GM12878 (cell line): ENCODE measurements around the gene HAND2. TPM values are rescaled to one million over a fixed set of nuclear protein-coding genes. Genes with fewer than 3 reads are reported as not detected.

Experiments used
- ATAC-seq: fragments of 200-7000 bp; cut with Tn5 transposase; 3 replicates; pipeline ENCODE4 v1.9.1; 2020; ENCODE audit warnings: mild to moderate bottlenecking, moderate library complexity
- BruUV-seq: library from RNA; stranded (reverse); fragments of 400-500 nt; replicated peaks from 2 replicates; lab custom pipeline; 2021; lab: Mats Ljungman, UMichigan
- CTCF ChIA-PET: fragments of 300-600 bp; sonication (Branson Sonifier 250); formaldehyde crosslinking; extraction: SDS; loops from one replicate; lab custom pipeline; 2021; ENCODE audit warnings: inconsistent platforms; lab: Yijun Ruan, JAX
- POLR2A ChIA-PET: fragments of 350-600 bp; formaldehyde crosslinking; extraction: SDS; loops from one replicate; lab custom pipeline; 2021; ENCODE audit warnings: inconsistent platforms; lab: Charles Lee
- RAD21 ChIA-PET: fragments of 300-600 bp; sonication (Branson Sonifier 250); formaldehyde crosslinking; loops from one replicate; lab custom pipeline; 2023; ENCODE audit warnings: antibody characterized with exemption; ENCODE audit not compliant: unreplicated experiment; lab: Charles Lee
- SMC1A ChIA-PET: fragments of 300-600 bp; sonication (Branson Sonifier 250); formaldehyde crosslinking; loops from one replicate; lab custom pipeline; 2023; ENCODE audit not compliant: unreplicated experiment, uncharacterized antibody; lab: Charles Lee
- DNase-seq: peaks from one replicate; pipeline ENCODE4 v3.0.0-alpha.2; 2011; ENCODE audit warnings: low read depth, low spot score
- FAIRE-seq: peaks from 3 replicates; lab custom pipeline; 2011; peaks lifted over from hg19 to GRCh38; lab: Jason Lieb, UNC
- H2AFZ ChIP-seq: 2 replicates; pipeline ENCODE4 v1.6.0; 2011; ENCODE audit warnings: low read depth, low read length, control low read depth; ENCODE audit not compliant: control insufficient read depth
- H3K27ac ChIP-seq: 2 replicates; pipeline ENCODE4 v1.5.1; 2011; ENCODE audit warnings: control low read depth; ENCODE audit not compliant: control insufficient read depth, insufficient read depth
- H3K27me3 ChIP-seq, 2 experiments: replicated peaks in 1 of 2; 2 replicates each; pipeline versions ENCODE4 v1.6.0 to v1.6.1; 2011; ENCODE audit warnings: low read length in 1 of 2; ENCODE audit not compliant: control insufficient read depth in 2 of 2, insufficient read depth in 2 of 2
- H3K36me3 ChIP-seq, 2 experiments: 2 replicates each; pipeline ENCODE4 v1.5.1; 2011; ENCODE audit warnings: low read length in 1 of 2; ENCODE audit not compliant: control insufficient read depth in 2 of 2, insufficient read depth in 2 of 2
- H3K4me1 ChIP-seq: 2 replicates; pipeline ENCODE4 v1.6.1; 2011; ENCODE audit warnings: mild to moderate bottlenecking, low read length, moderate library complexity, mixed read lengths; ENCODE audit not compliant: control insufficient read depth, insufficient read depth
- H3K4me2 ChIP-seq: 2 replicates; pipeline ENCODE4 v1.6.0; 2011; ENCODE audit warnings: control low read depth; ENCODE audit not compliant: control insufficient read depth, insufficient read depth
- H3K4me3 ChIP-seq: fragments of 200-600 bp; sonication (generic); 2 replicates; pipeline ENCODE4 v1.5.1; 2016
- H3K79me2 ChIP-seq: 2 replicates; pipeline ENCODE4 v1.6.0; 2011; ENCODE audit warnings: low read length; ENCODE audit not compliant: control insufficient read depth, insufficient read depth
- H3K9ac ChIP-seq: 2 replicates; pipeline ENCODE4 v1.8.0; 2011; ENCODE audit warnings: low read length, control low read depth, mixed read lengths; ENCODE audit not compliant: control insufficient read depth, insufficient read depth
- H3K9me3 ChIP-seq: replicated peaks from 3 replicates; pipeline ENCODE4 v1.5.1; 2011; ENCODE audit warnings: mild to moderate bottlenecking, low read length; ENCODE audit not compliant: control insufficient read depth, insufficient read depth
- H4K20me1 ChIP-seq: 2 replicates; pipeline ENCODE4 v1.6.0; 2011; ENCODE audit not compliant: control insufficient read depth, insufficient read depth
- ATF7 ChIP-seq: fragments of 450-650 bp; IDR thresholded peaks from 2 replicates; pipeline ENCODE4 v1.6.1; 2016; ENCODE audit warnings: low read depth, mild to moderate bottlenecking
- CREM ChIP-seq: IDR thresholded peaks from 2 replicates; pipeline ENCODE4 v1.6.1; 2014; ENCODE audit warnings: antibody characterized with exemption, low read depth
- DPF2 ChIP-seq: fragments of 450-650 bp; IDR thresholded peaks from 2 replicates; pipeline ENCODE4 v1.6.1; 2017; ENCODE audit warnings: mild to moderate bottlenecking
- FOXK2 ChIP-seq: fragments of 450-650 bp; IDR thresholded peaks from 2 replicates; pipeline ENCODE4 v1.6.1; 2017; ENCODE audit warnings: mild to moderate bottlenecking, moderate library complexity
- IRF5 ChIP-seq: fragments of 450-650 bp; IDR thresholded peaks from 2 replicates; pipeline ENCODE4 v1.6.1; 2017; ENCODE audit warnings: borderline replicate concordance
- NFYA ChIP-seq: IDR thresholded peaks from 2 replicates; pipeline ENCODE4 v1.6.1; 2011; ENCODE audit warnings: low read depth, mild to moderate bottlenecking, low read length, improper control_type of control experiment, borderline replicate concordance
- POLR2A ChIP-seq: IDR thresholded peaks from 2 replicates; pipeline ENCODE4 v1.6.1; 2011; ENCODE audit warnings: low read depth, mild to moderate bottlenecking, low read length
- RB1 ChIP-seq: fragments of 450-650 bp; formaldehyde crosslinking; IDR thresholded peaks from 2 replicates; pipeline ENCODE4 v1.6.1; 2017; ENCODE audit warnings: mild to moderate bottlenecking, borderline replicate concordance
- SIX5 ChIP-seq: IDR thresholded peaks from 2 replicates; pipeline ENCODE4 v1.6.1; 2011; ENCODE audit warnings: mild to moderate bottlenecking, low read depth, low read length, moderate library complexity; ENCODE audit not compliant: severe bottlenecking
- SP1 ChIP-seq: IDR thresholded peaks from one replicate; pipeline ENCODE4 v1.6.1; 2011; ENCODE audit warnings: low read depth, low read length
- STAT1 ChIP-seq: fragments of 450-650 bp; conservative IDR thresholded peaks from 2 replicates; pipeline ENCODE4 v1.6.1; 2014; ENCODE audit warnings: antibody characterized with exemption, mild to moderate bottlenecking
- USF2 ChIP-seq: IDR thresholded peaks from 2 replicates; pipeline ENCODE4 v1.6.1; 2011; ENCODE audit warnings: low read depth, low read length, improper control_type of control experiment, borderline replicate concordance
- WGBS: methylation state at CpG from one replicate; pipeline ENCODE4 v1.1.6; 2016; ENCODE audit warnings: low lambda C conversion rate; ENCODE audit not compliant: insufficient replicate concordance, insufficient coverage; ENCODE audit errors: missing lambda C conversion rate; 5-methylcytosine and 5-hydroxymethylcytosine counted together
- in situ Hi-C: fragments of 300-500 bp; cut with MboI; formaldehyde crosslinking; loops from 9 replicates; pipeline ENCODE4 v1.14.3; 2018; ENCODE audit warnings: mixed read lengths
- intact Hi-C: fragments of 100-400 bp; cut with micrococcal nuclease; formaldehyde crosslinking; loops from one replicate; pipeline ENCODE4 v1.14.2; 2022; ENCODE audit not compliant: unreplicated experiment
- polyA plus RNA-seq, 11 experiments: library from polyadenylated mRNA; depleted of rRNA in 4 of 11; unstranded in 6 of 11; stranded (reverse) in 5 of 11; fragments of >200 nt; fragmentation: Nextera tagmentation in 4 of 11; fragmentation: Illumina TruSeq in 1 of 11; extraction: Ambion mirVana in 4 of 11; extraction: Trizol in 1 of 11; gene quantifications; 1 replicate in 1 of 11; 2 replicates in 10 of 11; pipeline versions ENCODE4 v1.2.1 to v1.2.3, GENCODE V29; 2011 to 2016; ENCODE audit warnings: inconsistent platforms in 2 of 11, missing spikeins in 2 of 11, low read depth in 1 of 11
- total RNA-seq, 4 experiments: library from RNA; depleted of rRNA in 3 of 4; stranded (reverse); fragments of >200 nt in 3 of 4; fragmentation: Illumina TruSeq in 1 of 4; extraction: Trizol in 1 of 4; gene quantifications; 2 replicates each; pipeline versions ENCODE4 v1.2.1 to v1.2.3, GENCODE V29; 2013 to 2021

HAND2 gene
- total and polyA plus RNA-seq, 10 of the 15 experiments (the other 5 are each of a cell fraction or from before 2014, with no cell fraction given): 0.09 TPM; not detected in 9

- BruUV-seq: no TSS peak
- intact Hi-C loops (no loop called here), in situ Hi-C loops (loop anchor here (5.0 to 25.0 kb wide), 3 partner anchors 75 to 812 kb away; no protein-coding TSS in a partner anchor)
- Histone ChIP-seq H3K79me2 (no peaks in the 10 kb centered on the region), H3K9me3 (peaks cover 3% of the 10 kb centered on the region; the same call in 1 of the 3 replicates), H3K4me1 (peaks cover 4% of the 10 kb centered on the region), H3K27me3 (no peaks in the 10 kb centered on the region; a peak in 1 of 4 replicates), H3K4me2 (no peak overlapping the region; the same call in 1 of the 2 replicates), H3K4me3 (no peak overlapping the region), H3K9ac (no peak overlapping the region), H4K20me1 (no peaks in the 10 kb centered on the region), H2AFZ (no peak overlapping the region; the same call in 1 of the 2 replicates), H3K36me3 (no peaks in the 10 kb centered on the region), H3K27ac (no peak overlapping the region)
- 80% methylated on average over 38 of the region's 38 CpGs for WGBS
- no peak for FAIRE-seq
- no peak for DNase-seq
- ChIA-PET CTCF (no interaction called here), SMC1A (no interaction called here), POLR2A (no interaction called here), RAD21 (no interaction called here)
- ATAC-seq: no peak
- TF ChIP-seq USF2: no peak
Observed at GRCh38 chr4:173499658-173500535, 30.1 kb downstream of the HAND2 start.

GRCh38 chr4:173498771-173499170, 31.3 kb downstream of the HAND2 start:
- ATAC-seq: no peak
- CTCF ChIA-PET: interaction anchor here (2.6 kb wide), 1 partner anchor 78 kb away, joined by 15 read pairs; no protein-coding TSS in a partner anchor
- Histone ChIP-seq H3K4me3 (no peak overlapping the region), H3K4me1 (peaks cover 4% of the 10 kb centered on the region), H3K9ac (no peak overlapping the region), H3K4me2 (no peak overlapping the region), H2AFZ (no peak overlapping the region), H4K20me1 (no peaks in the 10 kb centered on the region), H3K79me2 (no peaks in the 10 kb centered on the region), H3K27me3 (no peaks in the 10 kb centered on the region; a peak in 1 of 4 replicates), H3K9me3 (peaks cover 3% of the 10 kb centered on the region; the same call in 1 of the 3 replicates), H3K27ac (no peak overlapping the region), H3K36me3 (no peaks in the 10 kb centered on the region)
- in situ Hi-C loops (loop anchor here (10.0 kb wide), 1 partner anchor 74 kb away; no protein-coding TSS in a partner anchor), intact Hi-C loops (no loop called here)
- SMC1A ChIA-PET: no interaction called here
- BruUV-seq: no TSS peak
- RAD21 ChIA-PET: no interaction called here
- peak; percentile 31 for FAIRE-seq
- 95% methylated on average over 3 of the region's 3 CpGs for WGBS
- POLR2A ChIA-PET: interaction anchor here (0.6 kb wide), 1 partner anchor 128 kb away, joined by 4 read pairs; no protein-coding TSS in a partner anchor
- DNase-seq: no peak
- TF ChIP-seq DPF2: no peak
- no peak for TF ChIP-seq POLR2A
- no peak for TF ChIP-seq SP1
- TF ChIP-seq IRF5: no peak
- no peak for TF ChIP-seq ATF7
- no peak for TF ChIP-seq STAT1
- no peak for TF ChIP-seq FOXK2
- no peak for TF ChIP-seq RB1
- TF ChIP-seq CREM: no peak
- no peak for TF ChIP-seq SIX5
- TF ChIP-seq NFYA: no peak
- TF ChIP-seq USF2: no peak
